KMS-11 (cell line): ENCODE data around the gene MYRF.
A peak's percentile ranks its signal among the peaks of the same experiment; 100 is the strongest.

Source experiments
- H2AFZ ChIP-seq: fragments of 200-600 bp; sonication (generic); 2 replicates; pipeline ENCODE4 v1.6.1; 2016; ENCODE audit warnings: antibody characterized with exemption, mixed run types, low read depth
- H3K27ac ChIP-seq: fragments of 200-600 bp; sonication (generic); 2 replicates; pipeline ENCODE4 v1.6.1; 2016; ENCODE audit warnings: mild to moderate bottlenecking, mixed run types
- H3K27me3 ChIP-seq: fragments of 200-600 bp; sonication (generic); 2 replicates; pipeline ENCODE4 v1.6.1; 2017; ENCODE audit warnings: mild to moderate bottlenecking, low read depth, mixed run types, moderate library complexity; ENCODE audit not compliant: insufficient read depth
- H3K36me3 ChIP-seq: fragments of 200-600 bp; sonication (generic); 2 replicates; pipeline ENCODE4 v1.6.1; 2017; ENCODE audit warnings: mild to moderate bottlenecking, mixed run types; ENCODE audit not compliant: insufficient read depth
- H3K4me1 ChIP-seq: fragments of 200-600 bp; sonication (generic); 2 replicates; pipeline ENCODE4 v1.6.1; 2016; ENCODE audit warnings: mild to moderate bottlenecking, low read depth, mixed run types; ENCODE audit not compliant: poor library complexity, severe bottlenecking
- H3K4me2 ChIP-seq: fragments of 200-600 bp; sonication (generic); 2 replicates; pipeline ENCODE4 v1.7.0; 2016; ENCODE audit warnings: mild to moderate bottlenecking, mixed run types
- H3K4me3 ChIP-seq: fragments of 200-600 bp; sonication (generic); IDR thresholded peaks from 2 replicates; pipeline ENCODE4 v1.6.1; 2017; ENCODE audit warnings: low read depth, low read length, mixed read lengths; ENCODE audit not compliant: insufficient read depth
- H3K79me2 ChIP-seq: fragments of 200-600 bp; sonication (generic); 2 replicates; pipeline ENCODE4 v1.6.1; 2016; ENCODE audit warnings: low read depth, mixed run types; ENCODE audit not compliant: insufficient read depth
- H3K9ac ChIP-seq: fragments of 200-600 bp; sonication (generic); 2 replicates; pipeline ENCODE4 v1.6.1; 2016; ENCODE audit warnings: mild to moderate bottlenecking, mixed run types
- H4K20me1 ChIP-seq: fragments of 200-600 bp; sonication (generic); 2 replicates; pipeline ENCODE4 v1.6.1; 2016; ENCODE audit warnings: mild to moderate bottlenecking, mixed run types; ENCODE audit not compliant: insufficient read depth
- CTCF ChIP-seq: fragments of 200-600 bp; sonication (generic); conservative IDR thresholded peaks from 2 replicates; pipeline ENCODE4 v1.6.1; 2017; ENCODE audit warnings: low read depth, mild to moderate bottlenecking, antibody characterized with exemption, low read length, moderate library complexity, mixed read lengths

Gene MYRF

DNA sequence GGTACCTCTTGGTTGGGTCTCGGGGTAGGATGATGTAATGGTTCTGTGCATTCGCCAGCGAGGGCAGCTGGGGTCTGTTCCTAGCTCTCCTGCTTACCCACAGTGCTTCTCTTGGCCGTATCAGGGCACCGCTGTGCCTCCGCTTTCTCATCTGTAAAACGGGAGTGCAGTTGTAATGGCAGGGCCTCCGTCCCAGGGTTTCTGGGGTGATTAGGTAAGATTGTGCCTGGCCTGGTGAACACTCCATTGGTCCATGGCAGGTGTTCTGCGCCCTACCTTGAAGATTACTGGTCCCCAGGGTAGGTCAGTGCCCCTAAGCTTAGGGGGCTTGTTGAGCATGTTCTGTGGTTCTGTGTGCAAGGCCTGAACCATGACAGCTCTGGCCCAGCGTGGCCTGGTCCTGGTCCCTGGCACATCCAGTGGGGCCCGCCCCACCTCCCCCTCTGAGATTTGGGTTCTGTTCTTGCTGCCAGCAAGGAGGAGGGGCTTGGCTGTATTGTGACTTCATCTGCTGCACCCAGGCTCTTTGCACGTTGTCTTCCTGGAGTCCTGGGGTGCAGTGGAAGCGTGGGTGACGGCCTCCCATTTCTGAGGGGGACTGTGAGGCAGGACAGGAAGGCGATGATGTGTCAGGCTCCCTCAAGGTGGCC is 4.9 kb downstream of the MYRF start:
- Histone ChIP-seq H3K9ac (no peak overlapping the region), H3K27ac (no peak overlapping the region), H3K4me3 (no peak overlapping the region), H4K20me1 (no peaks in the 10 kb centered on the region), H2AFZ (peak overlapping the region; percentile 38; the same call in 1 of the 2 replicates), H3K4me2 (no peak overlapping the region), H3K36me3 (no peaks in the 10 kb centered on the region), H3K4me1 (peaks cover 8% of the 10 kb centered on the region), H3K79me2 (no peaks in the 10 kb centered on the region), H3K27me3 (peaks cover 21% of the 10 kb centered on the region)
- no peak for TF ChIP-seq CTCF

DNA sequence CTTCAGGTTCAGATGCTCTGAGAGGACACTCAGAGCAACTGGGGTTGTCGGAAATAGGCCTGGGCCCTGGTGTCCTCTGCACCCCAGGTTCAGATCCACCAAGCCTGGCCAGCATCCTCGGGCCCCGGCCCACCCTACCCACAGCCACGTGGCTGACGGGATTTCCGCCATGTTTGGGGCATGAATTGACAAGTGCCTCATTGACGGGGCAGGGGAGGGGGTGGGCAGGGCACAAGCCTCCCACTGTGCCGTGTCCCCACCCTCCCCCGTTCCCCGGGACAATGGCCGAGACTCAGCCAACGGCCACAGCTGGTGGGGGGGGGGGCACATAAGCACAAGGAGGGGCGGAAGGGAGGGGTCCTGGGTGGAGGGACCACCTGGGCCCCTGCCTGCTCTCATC is 8.5 kb downstream of the MYRF start:
- Histone ChIP-seq H3K27me3 (peaks cover 27% of the 10 kb centered on the region), H3K4me2 (no peak overlapping the region), H4K20me1 (no peaks in the 10 kb centered on the region), H3K79me2 (no peaks in the 10 kb centered on the region), H3K4me3 (no peak overlapping the region), H3K36me3 (no peaks in the 10 kb centered on the region), H2AFZ (no peak overlapping the region), H3K27ac (no peak overlapping the region), H3K4me1 (peaks cover 8% of the 10 kb centered on the region), H3K9ac (no peak overlapping the region)
- no peak for TF ChIP-seq CTCF

GRCh38 chr11:61761440-61762222 is 9.2 kb downstream of the MYRF start:
- TF ChIP-seq CTCF, result no peak
- peaks cover 27% of the 10 kb centered on the region for H3K27me3 ChIP-seq
- no peak overlapping the region for H2AFZ ChIP-seq
- no peaks in the 10 kb centered on the region for H4K20me1 ChIP-seq
- H3K36me3 ChIP-seq, result no peaks in the 10 kb centered on the region
- H3K4me1 ChIP-seq, result peaks cover 5% of the 10 kb centered on the region
- no peak overlapping the region for H3K4me2 ChIP-seq
- no peaks in the 10 kb centered on the region for H3K79me2 ChIP-seq
- H3K4me3 ChIP-seq, result no peak overlapping the region
- no peak overlapping the region for H3K27ac ChIP-seq
- no peak overlapping the region for H3K9ac ChIP-seq

DNA sequence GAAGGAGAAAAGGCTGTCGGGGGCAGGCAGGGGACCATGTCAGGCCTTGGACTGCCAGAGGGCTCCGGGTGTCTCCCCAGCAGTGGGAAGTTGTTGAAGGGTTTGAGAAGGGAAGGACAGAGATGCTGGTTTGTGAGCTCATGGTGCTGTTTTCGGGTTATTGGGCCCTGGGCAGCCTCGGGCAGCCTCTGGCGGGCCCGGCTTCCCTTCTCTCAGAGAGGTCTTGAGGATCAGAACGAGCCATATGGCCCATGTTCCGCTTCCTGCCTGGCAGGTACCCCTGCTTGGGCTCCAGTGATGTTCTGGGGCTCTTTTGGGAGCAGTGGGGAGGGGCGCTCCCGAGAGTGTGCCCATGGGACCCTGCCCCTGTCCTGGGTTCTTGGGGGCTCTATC is 9.8 kb downstream of the MYRF start:
- H3K4me1 ChIP-seq, result no peaks in the 10 kb centered on the region
- no peak overlapping the region for H3K4me2 ChIP-seq

More for the DNA sequence above, 9.8 kb downstream of the MYRF start:
- no peak overlapping the region for H3K9ac ChIP-seq
- peaks cover 27% of the 10 kb centered on the region for H3K27me3 ChIP-seq
- H3K27ac ChIP-seq, result no peak overlapping the region
- no peaks in the 10 kb centered on the region for H3K79me2 ChIP-seq
- no peaks in the 10 kb centered on the region for H4K20me1 ChIP-seq
- no peak overlapping the region for H3K4me3 ChIP-seq
- no peak for TF ChIP-seq CTCF
- H2AFZ ChIP-seq, result no peak overlapping the region
- no peaks in the 10 kb centered on the region for H3K36me3 ChIP-seq
